Lower leg skin (tissue), 3 donors: ENCODE data around the gene TMEM151A.

Experiments
- CTCF ChIP-seq, 3 donors: fragments of 450-650 bp; IDR thresholded peaks; one replicate each; pipeline ENCODE4 v1.5.1; 2016; ENCODE audit warnings: antibody characterized with exemption in 3 of 3, mild to moderate bottlenecking in 3 of 3, moderate library complexity in 2 of 3
- POLR2A ChIP-seq, 2 donors: fragments of 450-650 bp; IDR thresholded peaks; one replicate each; pipeline ENCODE4 v1.6.1; 2016 to 2017; ENCODE audit warnings: antibody characterized with exemption in 2 of 2, mild to moderate bottlenecking in 1 of 2, moderate library complexity in 1 of 2

DNA sequence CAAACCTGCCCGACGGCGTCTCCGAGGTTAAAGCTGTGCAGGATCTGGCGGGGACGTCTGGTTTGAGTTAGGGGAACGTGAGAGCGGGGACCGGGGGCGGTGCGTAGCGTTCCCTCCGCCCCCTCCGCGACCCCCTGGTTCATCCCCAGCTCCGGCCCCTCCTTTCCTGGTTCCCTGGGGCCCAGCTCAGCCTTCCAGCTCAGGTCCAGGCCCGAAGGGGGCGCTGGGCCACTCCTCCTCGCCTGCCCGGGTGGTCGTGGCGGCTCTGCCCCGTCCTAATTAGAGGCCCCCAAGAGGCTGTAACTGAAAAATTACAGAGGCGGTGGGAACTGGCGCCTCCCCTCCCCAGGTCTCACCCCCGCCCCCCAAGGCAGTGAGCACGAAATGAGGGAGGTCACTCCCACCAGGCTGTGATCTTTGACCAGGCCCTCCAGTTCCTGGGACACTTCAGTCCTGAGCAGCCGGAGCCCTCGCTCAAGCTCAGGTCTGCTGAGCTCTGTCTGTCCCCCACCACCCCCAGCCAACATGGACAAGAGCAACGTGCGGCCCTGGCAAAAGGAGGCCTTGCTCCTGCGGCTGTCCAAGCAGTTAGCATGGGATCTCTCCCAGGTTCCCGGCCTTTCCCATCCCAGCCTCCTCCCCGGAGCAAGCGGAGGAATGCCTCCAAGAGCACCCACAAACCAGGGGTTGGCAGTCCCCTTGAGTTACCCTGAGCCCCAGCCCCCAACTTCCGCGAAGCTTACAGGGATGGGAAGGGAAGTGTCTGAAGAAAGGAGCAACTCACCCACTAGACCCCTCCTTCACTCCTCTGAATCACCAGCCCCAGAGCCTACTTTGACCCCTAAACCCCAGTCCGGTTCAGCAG is 21.9 kb downstream of the TMEM151A start:
- TF ChIP-seq CTCF (IDR thresholded peaks at IDR 0.05) (no peak), POLR2A (IDR thresholded peaks at IDR 0.05) (no peak)
